Smooth muscle cell (in vitro differentiated cells): ENCODE data around the gene PRC1. TPM values are rescaled to one million over a fixed set of nuclear protein-coding genes. Genes with fewer than 3 reads are reported as not detected.

Source experiments
- DNase-seq: peaks from one replicate; lab custom pipeline; 2025; ENCODE audit not compliant: unreplicated experiment; lab: John Stamatoyannopoulos, UW
- H2AFZ ChIP-seq: fragments of 200-600 bp; sonication (generic); 2 replicates; pipeline ENCODE4 v1.6.0; 2016; ENCODE audit warnings: antibody characterized with exemption, low read depth, mild to moderate bottlenecking
- H3F3A ChIP-seq: fragments of 200-600 bp; sonication (generic); 2 replicates; pipeline ENCODE4 v1.6.0; 2017; ENCODE audit warnings: antibody characterized with exemption, low read depth
- H3K27ac ChIP-seq: fragments of 200-600 bp; sonication (generic); 2 replicates; pipeline ENCODE4 v1.5.1; 2016; ENCODE audit warnings: low read depth, mild to moderate bottlenecking
- H3K27me3 ChIP-seq: fragments of 200-600 bp; sonication (generic); 2 replicates; pipeline ENCODE4 v1.6.1; 2016; ENCODE audit warnings: low read depth, mild to moderate bottlenecking
- H3K36me3 ChIP-seq: fragments of 200-600 bp; sonication (generic); 2 replicates; pipeline ENCODE4 v1.5.1; 2016; ENCODE audit warnings: low read depth
- H3K4me1 ChIP-seq: fragments of 200-600 bp; sonication (generic); 2 replicates; pipeline ENCODE4 v1.5.1; 2016; ENCODE audit warnings: low read depth
- H3K4me2 ChIP-seq: fragments of 200-600 bp; sonication (generic); 2 replicates; pipeline ENCODE4 v1.6.0; 2016; ENCODE audit warnings: mild to moderate bottlenecking
- H3K4me3 ChIP-seq: fragments of 200-600 bp; sonication (generic); 2 replicates; pipeline ENCODE4 v1.5.1; 2016; ENCODE audit warnings: mild to moderate bottlenecking
- H3K79me2 ChIP-seq: fragments of 200-600 bp; sonication (generic); 2 replicates; pipeline ENCODE4 v1.6.0; 2016; ENCODE audit warnings: low read depth, mild to moderate bottlenecking
- H3K9ac ChIP-seq: fragments of 200-600 bp; sonication (generic); 2 replicates; pipeline ENCODE4 v1.6.0; 2016; ENCODE audit warnings: low read depth
- H3K9me3 ChIP-seq: fragments of 200-600 bp; sonication (generic); replicated peaks from 2 replicates; pipeline ENCODE4 v1.5.1; 2016; ENCODE audit warnings: low read depth
- H4K20me1 ChIP-seq: fragments of 200-600 bp; sonication (generic); 2 replicates; pipeline ENCODE4 v1.6.0; 2016; ENCODE audit warnings: low read depth
- CTCF ChIP-seq: fragments of 200-600 bp; sonication (generic); IDR thresholded peaks from 2 replicates; pipeline ENCODE4 v1.5.1; 2017; ENCODE audit warnings: borderline replicate concordance, mild to moderate bottlenecking, antibody characterized with exemption; ENCODE audit not compliant: insufficient read depth, poor library complexity, severe bottlenecking
- WGBS: methylation state at CpG from one replicate; pipeline ENCODE4 v1.1.7; 2016; ENCODE audit warnings: low lambda C conversion rate; 5-methylcytosine and 5-hydroxymethylcytosine counted together
- polyA plus RNA-seq: library from polyadenylated mRNA; unstranded; fragments of >200 nt; fragmentation: Nextera tagmentation; extraction: Ambion mirVana; gene quantifications from 2 replicates; pipeline ENCODE4 v1.2.1, GENCODE V29; 2016
- total RNA-seq: library from RNA; depleted of rRNA; stranded (reverse); fragments of >200 nt; gene quantifications from 2 replicates; pipeline ENCODE4 v1.2.3, GENCODE V29; 2014

PRC1 gene
- total and polyA plus RNA-seq, 2 experiments from 2014 or later, result 20.4 to 32.3 TPM

- no peak overlapping the region for H3K4me2 ChIP-seq
- H2AFZ ChIP-seq, result no peak overlapping the region
Observed at GRCh38 chr15:90981681-90982080, 12.7 kb downstream of the PRC1 start.

GRCh38 chr15:90979582-90979981, 14.8 kb downstream of the PRC1 start:
- H3K9me3 ChIP-seq, result no peaks in the 10 kb centered on the region
- H3K4me2 ChIP-seq, result no peak overlapping the region
- H3F3A ChIP-seq, result no peaks in the 10 kb centered on the region
- no peak overlapping the region for H2AFZ ChIP-seq
- no peak for DNase-seq
- peaks cover 6% of the 10 kb centered on the region for H3K79me2 ChIP-seq
- 83% methylated on average over 1 of the region's 1 CpG for WGBS
- no peaks in the 10 kb centered on the region for H3K27me3 ChIP-seq
- no peak overlapping the region for H3K9ac ChIP-seq
- H3K4me3 ChIP-seq, result no peak overlapping the region
- H3K4me1 ChIP-seq, result no peaks in the 10 kb centered on the region
- H3K27ac ChIP-seq, result no peak overlapping the region
- H4K20me1 ChIP-seq, result no peaks in the 10 kb centered on the region
- H3K36me3 ChIP-seq, result no peaks in the 10 kb centered on the region
- TF ChIP-seq CTCF, result no peak

More at GRCh38 chr15:90981681-90982080, 12.7 kb downstream of the PRC1 start:
- Histone ChIP-seq H3K27me3 (no peaks in the 10 kb centered on the region), H3K4me1 (no peaks in the 10 kb centered on the region), H3K36me3 (no peaks in the 10 kb centered on the region), H3F3A (no peaks in the 10 kb centered on the region), H3K27ac (no peak overlapping the region), H3K79me2 (peaks cover 27% of the 10 kb centered on the region), H3K9me3 (no peaks in the 10 kb centered on the region), H3K9ac (no peak overlapping the region), H3K4me3 (no peak overlapping the region), H4K20me1 (no peaks in the 10 kb centered on the region)
- WGBS, result 91% methylated on average over 6 of the region's 6 CpGs
- DNase-seq, result no peak
- no peak for TF ChIP-seq CTCF

- Histone ChIP-seq H3K4me3 (no peak overlapping the region), H3K79me2 (no peaks in the 10 kb centered on the region), H4K20me1 (no peaks in the 10 kb centered on the region), H3K4me1 (no peaks in the 10 kb centered on the region), H2AFZ (no peak overlapping the region), H3K9me3 (no peaks in the 10 kb centered on the region), H3K27ac (no peak overlapping the region), H3K36me3 (no peaks in the 10 kb centered on the region), H3K9ac (no peak overlapping the region), H3K4me2 (no peak overlapping the region), H3F3A (no peaks in the 10 kb centered on the region), H3K27me3 (no peaks in the 10 kb centered on the region)
- 92% methylated on average over 21 of the region's 21 CpGs for WGBS
- TF ChIP-seq CTCF, result no peak
- no peak for DNase-seq
Observed at GRCh38 chr15:90974216-90974615, 20.1 kb downstream of the PRC1 start.

- Histone ChIP-seq H3K79me2 (no peaks in the 10 kb centered on the region), H3K27me3 (no peaks in the 10 kb centered on the region), H3F3A (no peaks in the 10 kb centered on the region), H3K27ac (no peak overlapping the region), H2AFZ (no peak overlapping the region), H3K9ac (no peak overlapping the region), H3K4me2 (no peak overlapping the region), H4K20me1 (no peaks in the 10 kb centered on the region), H3K36me3 (no peaks in the 10 kb centered on the region), H3K4me3 (no peak overlapping the region), H3K4me1 (no peaks in the 10 kb centered on the region), H3K9me3 (no peaks in the 10 kb centered on the region)
- no peak for TF ChIP-seq CTCF
- WGBS, result 100% methylated on average over 5 of the region's 5 CpGs
- DNase-seq, result no peak
Observed at GRCh38 chr15:90972133-90972532, 22.2 kb downstream of the PRC1 start.
